Vagina (tissue), 2 donors: Measurements from ENCODE around the gene PREB. TPM values are rescaled to one million over a fixed set of nuclear protein-coding genes. Genes with fewer than 3 reads are reported as not detected.

Source experiments
- DNase-seq, 2 donors: peaks; one replicate each; pipeline ENCODE4 v3.0.0-alpha.2; 2017; ENCODE audit errors: extremely low spot score in 2 of 2
- H3K27ac ChIP-seq: fragments of 200-600 bp; sonication (generic); one replicate; pipeline ENCODE4 v1.5.1; 2019
- H3K27me3 ChIP-seq: fragments of 200-600 bp; sonication (generic); one replicate; pipeline ENCODE4 v1.5.1; 2019
- H3K36me3 ChIP-seq, 2 donors: fragments of 200-600 bp; sonication (generic); one replicate each; pipeline ENCODE4 v1.5.1; 2017 to 2019
- H3K4me1 ChIP-seq: fragments of 200-600 bp; sonication (generic); one replicate; pipeline ENCODE4 v1.5.1; 2019
- H3K4me3 ChIP-seq, 2 donors: fragments of 200-600 bp; sonication (generic); 1 replicate in 1 of 2; 2 replicates in 1 of 2; pipeline ENCODE4 v1.5.1; 2016 to 2019
- H3K9me3 ChIP-seq: fragments of 200-600 bp; sonication (generic); one replicate; pipeline ENCODE4 v1.5.1; 2019
- CTCF ChIP-seq, 3 experiments: fragments of 450-650 bp in 2 of 3; fragments of 200-600 bp in 1 of 3; sonication (generic) in 1 of 3; IDR thresholded peaks; one replicate each; pipeline ENCODE4 v1.5.1; 2017 to 2019; ENCODE audit warnings: antibody characterized with exemption in 3 of 3, mild to moderate bottlenecking in 2 of 3, moderate library complexity in 2 of 3
- POLR2A ChIP-seq, 2 donors: fragments of 450-650 bp; IDR thresholded peaks; one replicate each; pipeline ENCODE4 v1.6.1; 2017; ENCODE audit warnings: antibody characterized with exemption in 2 of 2, mild to moderate bottlenecking in 2 of 2, moderate library complexity in 2 of 2
- POLR2AphosphoS5 ChIP-seq, 2 donors: sonication (generic); formaldehyde crosslinking; IDR thresholded peaks; one replicate each; pipeline ENCODE4 v1.9.0; 2017; ENCODE audit warnings: antibody characterized with exemption in 2 of 2, mild to moderate bottlenecking in 2 of 2, low read depth in 1 of 2; ENCODE audit not compliant: insufficient read depth in 1 of 2
- intact Hi-C: fragments of 100-400 bp; cut with DNase I; formaldehyde crosslinking; loops from one replicate; pipeline ENCODE4 v1.15.1; 2023
- total RNA-seq: library from RNA; depleted of rRNA; stranded (reverse); fragments of >200 nt; gene quantifications from one replicate; pipeline ENCODE4 v1.2.3, GENCODE V29; 2016

The PREB gene
- total RNA-seq, 1 donor from 2014 or later, result 57.5 TPM

- intact Hi-C loops, result loop anchor here (5.0 kb wide), 1 partner anchor 187 kb away; the partner anchor contains the start of gene TRIM54
- TF ChIP-seq POLR2A (IDR thresholded peaks at IDR 0.05), result no peak
- TF ChIP-seq POLR2AphosphoS5 (IDR thresholded peaks at IDR 0.05; ENCODE audit: insufficient read depth in 1 of 2, low read depth in 1 of 2), result no peak
- TF ChIP-seq CTCF (IDR thresholded peaks at IDR 0.05), result no peak
- Histone ChIP-seq H3K4me1 (peaks cover 8% of the 10 kb centered on the region), H3K36me3 (no peaks in the 10 kb centered on the region), H3K27ac (no peak overlapping the region), H3K4me3 (no peak overlapping the region), H3K9me3 (no peaks in the 10 kb centered on the region), H3K27me3 (no peaks in the 10 kb centered on the region)
- no peak for DNase-seq
These were observed 39.0 kb downstream of the PREB start for GRCh38 chr2:27095427-27095744.

- Histone ChIP-seq H3K4me3 (no peak overlapping the region), H3K9me3 (no peaks in the 10 kb centered on the region), H3K4me1 (peaks cover 8% of the 10 kb centered on the region), H3K27ac (no peak overlapping the region), H3K27me3 (no peaks in the 10 kb centered on the region), H3K36me3 (no peaks in the 10 kb centered on the region)
- intact Hi-C loops, result no loop called here
- TF ChIP-seq POLR2A (IDR thresholded peaks at IDR 0.05) (no peak), CTCF (IDR thresholded peaks at IDR 0.05) (no peak), POLR2AphosphoS5 (IDR thresholded peaks at IDR 0.05; ENCODE audit: insufficient read depth in 1 of 2, low read depth in 1 of 2) (no peak)
- DNase-seq, result no peak
These were observed 40.0 kb downstream of the PREB start for GRCh38 chr2:27094353-27094984.

GRCh38 chr2:27093430-27094352, 40.7 kb downstream of the PREB start:
- H3K4me1 ChIP-seq, result peaks cover 8% of the 10 kb centered on the region
- no peaks in the 10 kb centered on the region for H3K27me3 ChIP-seq
- TF ChIP-seq POLR2A (IDR thresholded peaks at IDR 0.05) (no peak), CTCF (IDR thresholded peaks at IDR 0.05) (no peak), POLR2AphosphoS5 (IDR thresholded peaks at IDR 0.05; ENCODE audit: insufficient read depth in 1 of 2, low read depth in 1 of 2) (no peak)
- H3K4me3 ChIP-seq, result no peak overlapping the region
- intact Hi-C loops, result no loop called here
- no peaks in the 10 kb centered on the region for H3K9me3 ChIP-seq
- no peaks in the 10 kb centered on the region for H3K36me3 ChIP-seq
- no peak for DNase-seq
- no peak overlapping the region for H3K27ac ChIP-seq

GRCh38 chr2:27092696-27093429, 41.6 kb downstream of the PREB start:
- no peaks in the 10 kb centered on the region for H3K9me3 ChIP-seq
- no peak for TF ChIP-seq POLR2AphosphoS5 (IDR thresholded peaks at IDR 0.05; ENCODE audit: insufficient read depth in 1 of 2, low read depth in 1 of 2)
- TF ChIP-seq CTCF (IDR thresholded peaks at IDR 0.05), result no peak
- TF ChIP-seq POLR2A (IDR thresholded peaks at IDR 0.05), result no peak
- H3K4me3 ChIP-seq, result no peak overlapping the region
- H3K27ac ChIP-seq, result no peak overlapping the region
- H3K27me3 ChIP-seq, result no peaks in the 10 kb centered on the region
- intact Hi-C loops, result no loop called here
- H3K4me1 ChIP-seq, result peaks cover 8% of the 10 kb centered on the region
- H3K36me3 ChIP-seq, result no peaks in the 10 kb centered on the region
- no peak for DNase-seq
